NCI-H2081 treated with DMSO at 0.1 percent for 48 hours (cell line): ENCODE measurements around the gene DOCK9.

ENCODE experiments used
- DNase-seq: peaks from one replicate; lab custom pipeline; 2025; lab: John Stamatoyannopoulos, UW

Gene DOCK9

DNA sequence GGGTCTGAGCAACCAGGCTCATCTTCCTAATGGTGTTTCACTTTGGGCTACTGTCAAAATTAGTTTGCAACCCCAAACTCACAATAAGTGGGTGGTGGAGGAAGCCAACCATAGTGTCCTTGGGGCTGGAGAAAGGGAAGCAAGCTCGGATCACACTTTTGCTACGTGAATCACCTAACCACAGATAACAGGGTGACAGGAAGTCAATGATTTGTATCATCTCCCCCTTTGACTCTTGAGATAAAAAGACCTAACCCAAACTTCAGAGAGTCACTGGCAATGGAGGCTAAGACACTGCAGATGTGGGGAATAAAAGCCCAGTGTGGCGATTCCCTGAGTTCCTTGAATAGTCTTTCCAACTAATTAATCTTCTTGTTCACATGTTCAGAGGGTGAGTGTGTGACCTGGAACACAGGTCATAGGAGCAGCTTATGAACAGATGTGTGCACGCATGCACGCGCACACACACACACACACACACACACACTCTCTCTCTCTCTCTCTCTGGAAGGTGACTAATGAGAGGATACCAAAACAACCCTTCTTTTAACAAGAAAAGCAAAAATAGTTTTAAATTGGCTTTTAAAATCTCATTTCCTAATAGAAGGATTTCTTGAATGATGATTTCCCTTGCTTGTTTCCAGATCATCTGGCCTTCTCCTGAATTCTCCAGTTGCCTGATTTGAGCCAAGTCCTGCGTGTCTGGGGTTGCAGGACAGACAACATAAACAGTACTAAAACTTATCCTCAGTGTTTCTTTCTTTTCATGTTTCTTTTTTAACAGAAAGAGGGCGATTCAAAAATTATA is 21.2 kb upstream of the DOCK9 start:
- no peak for DNase-seq

GRCh38 chr13:98997738-98998641 is 20.1 kb upstream of the DOCK9 start:
- no peak for DNase-seq

- DNase-seq: no peak
Observed at GRCh38 chr13:98997011-98997730, 19.3 kb upstream of the DOCK9 start.

- DNase-seq: no peak
Observed at GRCh38 chr13:98996046-98996445, 18.2 kb upstream of the DOCK9 start.

- DNase-seq: no peak
Observed at GRCh38 chr13:98994896-98995295, 17.0 kb upstream of the DOCK9 start.

GRCh38 chr13:98994080-98994479 is 16.2 kb upstream of the DOCK9 start:
- no peak for DNase-seq

DNA sequence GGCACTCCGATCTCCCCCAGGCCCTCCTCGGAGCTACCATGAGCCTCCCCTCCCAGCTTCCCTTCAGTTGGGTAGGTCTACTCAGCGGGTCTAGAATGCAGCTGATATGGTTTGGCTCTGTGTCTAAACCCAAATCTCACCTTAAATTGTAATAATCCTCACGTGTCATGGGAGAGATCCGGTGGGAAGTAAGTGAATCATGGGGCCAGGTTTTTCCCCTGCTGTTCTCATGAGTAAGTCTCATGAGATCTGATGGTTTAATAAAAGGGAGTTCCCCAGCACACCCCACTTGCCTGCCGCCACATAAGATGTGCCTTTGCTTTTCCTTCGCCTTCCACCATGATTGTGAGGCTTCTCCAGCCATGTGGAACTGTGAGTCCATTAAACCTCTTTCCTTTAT is 14.5 kb upstream of the DOCK9 start:
- DNase-seq: no peak

DNA sequence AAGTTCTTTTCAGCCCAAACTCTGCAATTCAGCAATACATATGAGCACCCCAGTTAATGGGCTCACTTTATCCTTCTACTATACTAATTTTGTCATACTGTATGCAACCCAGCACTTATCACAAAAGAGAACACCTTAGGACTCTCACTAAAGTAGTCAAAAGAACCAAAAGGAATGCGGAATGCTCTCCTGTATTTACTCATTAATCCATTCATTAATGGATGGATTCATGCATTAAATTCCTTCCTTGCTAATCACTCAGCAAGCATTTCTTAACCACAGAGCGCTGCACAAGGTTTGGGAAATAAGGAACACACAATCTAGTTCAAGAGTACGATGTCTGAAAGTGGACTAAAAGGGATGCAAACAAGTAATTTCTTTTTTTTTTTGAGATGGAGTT is 12.8 kb upstream of the DOCK9 start:
- no peak for DNase-seq

GRCh38 chr13:98989469-98990235 is 11.8 kb upstream of the DOCK9 start:
- DNase-seq: no peak

DNA sequence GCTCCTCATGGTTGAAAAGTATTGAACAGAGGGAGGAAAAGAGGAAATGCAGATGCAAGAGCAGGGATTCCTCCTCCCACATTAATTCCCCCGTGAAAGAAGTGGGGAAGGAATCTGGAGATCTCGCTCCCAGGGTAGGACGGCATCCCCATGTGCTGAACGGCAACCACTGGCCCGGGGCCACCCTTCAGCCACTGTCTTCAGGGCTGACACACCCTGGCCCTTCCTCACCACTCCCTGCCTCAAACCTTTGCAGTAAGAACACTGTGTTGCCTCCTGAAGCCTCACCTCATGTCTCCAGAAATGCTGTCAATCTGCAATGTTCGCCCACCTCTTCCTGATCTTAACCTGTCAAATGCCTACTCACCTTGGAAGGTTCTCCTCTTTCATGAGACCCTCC is 10.9 kb upstream of the DOCK9 start:
- no peak for DNase-seq

- DNase-seq: no peak
Observed at GRCh38 chr13:98988277-98988676, 10.4 kb upstream of the DOCK9 start.

- no peak for DNase-seq
Observed at GRCh38 chr13:98987275-98987674, 9.4 kb upstream of the DOCK9 start.

DNA sequence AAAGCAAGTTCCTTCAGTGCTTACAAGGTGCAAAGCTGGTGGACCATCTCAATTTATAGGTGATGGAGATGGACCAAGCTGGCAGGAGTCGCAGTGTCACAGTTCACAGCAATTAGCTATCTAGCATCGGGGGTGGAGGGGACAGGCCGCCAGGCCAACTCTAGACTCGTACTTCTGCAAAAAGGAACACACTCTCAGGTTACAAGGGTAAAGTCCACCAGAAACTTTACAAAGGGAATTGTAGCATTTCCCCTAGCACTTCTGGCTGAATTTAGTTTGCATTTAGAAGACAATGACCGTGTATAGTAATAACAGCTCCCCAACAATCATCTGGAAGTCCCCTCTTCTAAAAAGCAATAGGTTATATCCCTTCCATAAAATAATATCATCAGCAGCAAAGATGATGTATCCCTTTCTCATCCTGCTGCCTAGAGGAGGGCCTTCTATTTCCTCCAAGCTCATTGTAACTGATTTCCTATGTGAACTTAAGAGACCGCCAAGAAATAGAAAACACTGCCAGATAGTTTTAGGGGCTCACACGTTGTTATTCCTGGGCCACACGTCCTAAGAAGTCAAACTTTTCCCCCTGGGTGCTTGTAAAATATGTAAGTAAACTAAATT is 8.5 kb upstream of the DOCK9 start:
- no peak for DNase-seq

DNA sequence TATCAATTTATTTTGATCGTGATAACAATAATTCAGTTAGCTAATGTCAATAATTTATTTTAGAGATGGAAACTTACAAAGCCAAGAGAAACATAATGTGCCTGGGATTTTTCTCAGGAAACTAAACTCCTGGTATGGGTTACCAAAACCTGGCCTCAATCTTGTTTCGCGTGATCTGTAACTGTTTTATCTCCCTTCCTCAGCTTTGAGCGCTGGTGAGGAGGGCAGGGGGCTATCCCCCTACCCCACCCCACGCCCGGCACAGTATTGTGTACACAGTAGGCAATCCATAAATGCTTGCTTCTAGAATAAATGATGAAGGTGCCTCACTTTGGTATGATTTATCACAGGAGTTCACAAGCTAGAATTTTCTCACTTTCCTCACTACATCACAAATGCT is 7.7 kb upstream of the DOCK9 start:
- DNase-seq: no peak

- DNase-seq: no peak
Observed at GRCh38 chr13:98984983-98985382, 7.1 kb upstream of the DOCK9 start.

DNA sequence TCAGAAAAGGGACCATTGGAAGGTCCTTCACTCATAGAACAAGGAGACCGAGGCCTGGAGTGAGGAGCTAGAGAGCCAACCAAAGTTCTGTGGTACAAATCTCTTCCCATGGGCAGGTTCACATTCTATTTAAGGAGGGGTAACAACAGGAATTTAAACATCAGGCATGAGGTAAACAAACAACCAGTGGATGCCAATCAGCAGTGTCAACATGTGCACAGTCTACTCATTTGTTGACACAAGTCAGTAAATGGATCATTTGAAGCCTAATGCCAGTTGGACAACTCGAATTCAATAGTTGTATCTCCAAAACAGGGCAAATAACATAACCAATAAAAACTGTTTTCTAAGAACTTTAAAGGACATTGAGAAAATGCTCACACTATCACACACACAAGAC is 6.3 kb upstream of the DOCK9 start:
- DNase-seq: no peak

- DNase-seq: no peak
Observed at GRCh38 chr13:98983182-98983581, 5.3 kb upstream of the DOCK9 start.

DNA sequence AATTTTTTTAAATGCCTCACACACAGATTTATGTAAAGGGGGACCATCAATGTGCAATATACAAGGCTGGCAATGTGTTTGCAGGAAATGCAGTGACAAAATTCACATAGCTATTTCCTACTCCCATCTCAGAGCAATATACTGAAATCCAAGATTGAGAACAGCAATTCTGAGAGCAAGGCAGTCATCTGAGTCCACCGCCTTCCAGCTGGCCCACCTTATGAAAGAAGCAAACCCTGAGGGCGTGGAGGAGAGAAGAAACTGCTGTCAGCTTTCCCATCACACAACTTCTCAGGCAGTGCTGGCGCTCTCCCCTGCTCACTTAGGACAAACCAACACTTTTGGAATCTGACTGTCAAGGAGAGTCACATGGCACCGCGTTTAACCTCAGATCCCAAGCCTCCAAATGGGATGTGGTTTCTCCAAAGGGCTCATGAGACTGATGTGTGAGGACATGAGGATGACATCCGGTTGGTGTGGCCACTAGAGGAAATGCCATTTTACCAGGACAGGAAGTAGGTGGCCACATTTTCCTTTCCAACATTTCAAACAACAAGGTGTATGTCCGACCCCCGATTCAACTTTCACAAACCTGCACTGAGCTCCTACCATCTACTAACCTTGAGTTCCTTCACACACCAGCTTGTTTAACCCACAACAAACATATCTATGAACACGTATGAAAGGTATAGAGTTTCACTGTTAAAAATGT is 3.7 kb upstream of the DOCK9 start:
- DNase-seq: no peak

- DNase-seq: no peak
Observed at GRCh38 chr13:98979012-98979660, 1.3 kb upstream of the DOCK9 start.

GRCh38 chr13:98978280-98978679 is 416 bp upstream of the DOCK9 start:
- DNase-seq: no peak
